Prostate gland (tissue), 2 donors: ENCODE measurements around the gene COLEC12.

Experiments
- POLR2A ChIP-seq: fragments of 450-650 bp; IDR thresholded peaks from one replicate; pipeline ENCODE4 v1.6.1; 2016; ENCODE audit warnings: antibody characterized with exemption, mild to moderate bottlenecking
- POLR2AphosphoS5 ChIP-seq: sonication (generic); formaldehyde crosslinking; IDR thresholded peaks from one replicate; pipeline ENCODE4 v1.6.1; 2017; ENCODE audit warnings: antibody characterized with exemption
- TF ChIP-seq, protein P1 (sequence below), 4 experiments: fragments of 200-600 bp in 2 of 4; fragments of 450-650 bp in 2 of 4; sonication (generic) in 2 of 4; IDR thresholded peaks; 1 replicate in 3 of 4; 2 replicates in 1 of 4; pipeline ENCODE4 v1.5.1; 2016 to 2019; ENCODE audit warnings: antibody characterized with exemption in 4 of 4, mild to moderate bottlenecking in 2 of 4, moderate library complexity in 2 of 4

DNA sequence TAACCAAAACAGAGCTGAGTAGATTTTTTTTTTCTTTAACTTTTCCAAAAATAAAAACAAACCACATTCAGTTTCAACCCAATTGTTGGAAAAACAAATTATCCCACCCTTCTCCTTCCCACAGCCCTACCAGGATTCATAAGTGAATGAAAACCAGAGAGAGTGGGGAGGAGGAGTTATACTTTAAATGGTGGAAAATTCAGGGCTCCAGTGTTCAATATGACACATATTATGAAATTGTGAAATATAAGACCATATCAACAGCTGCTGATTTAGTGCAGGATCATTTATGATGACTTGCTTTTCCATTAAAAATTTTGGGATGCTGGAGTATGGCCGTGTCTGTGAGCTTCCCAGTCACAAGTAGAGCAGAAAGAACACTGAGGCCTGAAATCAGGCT is 26.7 kb downstream of the COLEC12 start:
- TF ChIP-seq POLR2AphosphoS5: no peak
- TF ChIP-seq, protein P1, sequence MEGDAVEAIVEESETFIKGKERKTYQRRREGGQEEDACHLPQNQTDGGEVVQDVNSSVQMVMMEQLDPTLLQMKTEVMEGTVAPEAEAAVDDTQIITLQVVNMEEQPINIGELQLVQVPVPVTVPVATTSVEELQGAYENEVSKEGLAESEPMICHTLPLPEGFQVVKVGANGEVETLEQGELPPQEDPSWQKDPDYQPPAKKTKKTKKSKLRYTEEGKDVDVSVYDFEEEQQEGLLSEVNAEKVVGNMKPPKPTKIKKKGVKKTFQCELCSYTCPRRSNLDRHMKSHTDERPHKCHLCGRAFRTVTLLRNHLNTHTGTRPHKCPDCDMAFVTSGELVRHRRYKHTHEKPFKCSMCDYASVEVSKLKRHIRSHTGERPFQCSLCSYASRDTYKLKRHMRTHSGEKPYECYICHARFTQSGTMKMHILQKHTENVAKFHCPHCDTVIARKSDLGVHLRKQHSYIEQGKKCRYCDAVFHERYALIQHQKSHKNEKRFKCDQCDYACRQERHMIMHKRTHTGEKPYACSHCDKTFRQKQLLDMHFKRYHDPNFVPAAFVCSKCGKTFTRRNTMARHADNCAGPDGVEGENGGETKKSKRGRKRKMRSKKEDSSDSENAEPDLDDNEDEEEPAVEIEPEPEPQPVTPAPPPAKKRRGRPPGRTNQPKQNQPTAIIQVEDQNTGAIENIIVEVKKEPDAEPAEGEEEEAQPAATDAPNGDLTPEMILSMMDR (IDR thresholded peaks at IDR 0.05): no peak
- no peak for TF ChIP-seq POLR2A
